ENCODE results near the gene RHOB. TPM values are rescaled to one million over a fixed set of nuclear protein-coding genes. Genes with fewer than 3 reads are reported as not detected.

The RHOB gene
- total and polyA plus RNA-seq, 2 of the 13 experiments (the other 11 are each of a cell fraction or from before 2014, with no cell fraction given) = 192 to 268 TPM

- TF ChIP-seq ZSCAN31 (CRISPR knock-in tag; IDR thresholded peaks at IDR 0.05; ENCODE audit: low read depth) (no peak), FOXP1 (IDR thresholded peaks at IDR 0.05) (no peak), FOXP1 (CRISPR knock-in tag; IDR thresholded peaks at IDR 0.05) (peak; percentile 55; the same call in 1 of the 2 replicates), FOXA3 (CRISPR knock-in tag; IDR thresholded peaks at IDR 0.05) (0 out of 2 replicates have a peak, but pooled peaks have one; percentile 13), EED (CRISPR knock-in tag; IDR thresholded peaks at IDR 0.05) (no peak), SMC3 (IDR thresholded peaks at IDR 0.05; ENCODE audit: low read length) (no peak), HIVEP1 (CRISPR knock-in tag; IDR thresholded peaks at IDR 0.05) (0 out of 2 replicates have a peak, but pooled peaks have one; percentile 13), MXI1 (IDR thresholded peaks at IDR 0.05; ENCODE audit: borderline replicate concordance, low read depth, low read length) (no peak), TMF1 (CRISPR knock-in tag; IDR thresholded peaks at IDR 0.05; ENCODE audit: low read depth) (no peak), IKZF5 (CRISPR knock-in tag; IDR thresholded peaks at IDR 0.05) (no peak; the same call in 1 of the 2 replicates), ZNF781 (CRISPR knock-in tag; IDR thresholded peaks at IDR 0.05; ENCODE audit: borderline replicate concordance, not compliant biosample characterization) (no peak), ARNTL (CRISPR knock-in tag; IDR thresholded peaks at IDR 0.05) (no peak), ZNF512B (CRISPR knock-in tag; IDR thresholded peaks at IDR 0.05; ENCODE audit: borderline replicate concordance) (no peak), ZNF670 (CRISPR knock-in tag; IDR thresholded peaks at IDR 0.05; ENCODE audit: borderline replicate concordance) (no peak), ZNF790 (CRISPR knock-in tag; IDR thresholded peaks at IDR 0.05; ENCODE audit: borderline replicate concordance) (no peak), HNRNPUL1 (IDR thresholded peaks at IDR 0.05; ENCODE audit: low read depth, low read length) (no peak), ZNF232 (CRISPR knock-in tag; IDR thresholded peaks at IDR 0.05; ENCODE audit: borderline replicate concordance) (no peak), NRL (CRISPR knock-in tag; IDR thresholded peaks at IDR 0.05; ENCODE audit: borderline replicate concordance) (0 out of 2 replicates have a peak, but pooled peaks have one; percentile 36), ASH2L (IDR thresholded peaks at IDR 0.05; ENCODE audit: insufficient read length, low read depth, low read length) (no peak), ZNF652 (CRISPR knock-in tag; IDR thresholded peaks at IDR 0.05; ENCODE audit: borderline replicate concordance, low read depth) (no peak), DMAP1 (CRISPR knock-in tag; IDR thresholded peaks at IDR 0.05) (no peak), NFIC (IDR thresholded peaks at IDR 0.05; ENCODE audit: low read length) (no peak), ZNF841 (CRISPR knock-in tag; IDR thresholded peaks at IDR 0.05; ENCODE audit: borderline replicate concordance) (no peak), POLR2AphosphoS5 (IDR thresholded peaks at IDR 0.05; ENCODE audit: low read depth, low read length) (no peak), ZNF501 (CRISPR knock-in tag; IDR thresholded peaks at IDR 0.05) (peak; percentile 48; the same call in 1 of the 2 replicates), ZNF451 (CRISPR knock-in tag; IDR thresholded peaks at IDR 0.05) (no peak), MEF2D (CRISPR knock-in tag; IDR thresholded peaks at IDR 0.05) (no peak)
Observed at GRCh38 chr2:20424300-20425290, 22.3 kb upstream of the RHOB start (continued).
